GM21528 (cell line): ENCODE data around the gene ATXN3L.

ENCODE experiments used
- ATAC-seq: cut with Tn5 transposase; IDR thresholded peaks from one replicate; pipeline ENCODE4 v1.9.1; 2021; ENCODE audit warnings: mild to moderate bottlenecking, moderate library complexity; ENCODE audit not compliant: unreplicated experiment, low FRiP score

ATXN3L gene

DNA sequence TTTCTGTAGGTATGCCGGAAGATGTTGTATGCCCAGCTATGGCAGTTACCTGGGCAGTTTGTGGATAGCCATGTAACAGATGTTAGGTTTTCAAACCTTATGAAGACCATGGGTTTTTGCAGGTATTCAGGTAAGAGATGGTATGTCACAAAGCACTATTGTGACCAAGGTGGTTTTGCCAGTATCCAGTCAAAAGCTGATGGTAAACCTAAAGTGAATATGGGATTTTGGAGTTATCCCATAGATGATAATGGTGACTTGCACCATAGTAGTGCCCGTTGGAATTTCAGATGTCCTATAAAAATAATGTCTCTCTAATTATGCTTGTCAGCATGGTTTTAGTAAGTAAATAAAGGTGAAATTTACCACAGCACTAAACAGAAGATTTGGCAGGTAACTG is at the start of gene ATXN3L:
Gene ATXN3L (minus strand): TSS at position 101 of the 400 bp plus-strand sequence. CDS start 119 bp downstream, outside the sequence.
- ATAC-seq, result no peak

- ATAC-seq, result no peak
Observed at GRCh38 chrX:13369256-13370030, 49.6 kb upstream of the ATXN3L start.

DNA sequence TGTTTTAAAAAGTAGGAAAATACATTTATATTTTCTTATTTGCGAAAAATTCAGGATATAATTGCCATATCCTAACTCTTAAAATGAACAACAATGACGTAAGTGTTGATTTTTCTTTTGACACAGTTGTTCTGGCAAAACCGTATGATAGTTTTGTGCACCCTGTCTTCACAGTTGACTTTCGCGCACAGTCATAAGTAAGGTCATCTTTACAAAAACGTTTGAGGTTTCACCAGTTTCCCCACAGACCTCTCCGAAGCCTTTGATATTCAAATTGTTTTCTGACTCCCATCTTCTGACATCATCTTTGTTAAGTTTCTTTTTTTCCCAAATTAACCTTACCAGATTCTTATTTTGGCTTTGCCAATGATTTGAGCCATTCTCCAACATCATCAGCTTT is 48.1 kb upstream of the ATXN3L start:
- ATAC-seq, result no peak

DNA sequence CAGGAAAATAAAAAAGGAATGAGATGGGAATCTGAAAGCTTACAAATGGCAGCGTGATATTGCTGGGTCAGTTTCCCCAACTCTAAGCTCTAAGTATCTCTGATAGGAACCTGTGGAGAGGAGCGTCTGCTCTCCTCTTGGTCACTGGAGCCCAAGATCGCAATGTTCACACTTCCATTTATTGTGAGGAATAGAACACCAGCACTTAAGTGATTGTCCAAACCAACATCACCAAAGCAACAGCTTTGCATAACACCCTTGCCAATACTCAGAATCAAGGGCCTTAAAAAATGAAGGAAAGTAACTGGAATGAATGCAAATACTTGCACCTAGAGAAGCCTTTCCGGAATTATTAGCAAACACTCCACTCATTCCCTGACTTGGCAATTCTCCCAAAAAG is 46.8 kb upstream of the ATXN3L start:
- ATAC-seq, result no peak

DNA sequence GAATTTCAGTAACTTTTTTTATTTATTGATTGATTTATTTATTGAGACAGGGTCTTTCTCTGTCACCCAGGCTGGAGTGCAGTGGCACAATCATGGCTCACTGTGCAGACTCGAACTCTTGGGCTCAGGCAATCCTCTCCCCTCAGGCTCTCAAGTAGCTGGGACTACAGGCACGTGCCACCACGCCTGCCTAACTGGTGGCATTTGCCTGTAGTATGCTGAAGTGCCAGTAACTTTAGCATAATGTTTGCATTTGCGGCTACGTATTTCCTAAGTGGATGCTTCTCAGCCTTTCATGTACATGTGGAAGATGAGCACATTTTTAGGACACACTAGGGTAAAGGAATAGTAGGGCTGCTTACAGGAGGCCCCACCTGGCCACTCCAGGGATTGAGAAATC is 45.3 kb upstream of the ATXN3L start:
- no peak for ATAC-seq

- no peak for ATAC-seq
Observed at GRCh38 chrX:13364230-13364857, 44.5 kb upstream of the ATXN3L start.

GRCh38 chrX:13360146-13360545 is 40.3 kb upstream of the ATXN3L start:
- no peak for ATAC-seq

- no peak for ATAC-seq
Observed at GRCh38 chrX:13357925-13358324, 38.1 kb upstream of the ATXN3L start.

- no peak for ATAC-seq
Observed at GRCh38 chrX:13346646-13347045, 26.8 kb upstream of the ATXN3L start.

- no peak for ATAC-seq
Observed at GRCh38 chrX:13345438-13345837, 25.6 kb upstream of the ATXN3L start.

GRCh38 chrX:13345037-13345436 is 25.2 kb upstream of the ATXN3L start:
- no peak for ATAC-seq

GRCh38 chrX:13341491-13342101 is 21.7 kb upstream of the ATXN3L start:
- ATAC-seq, result no peak

DNA sequence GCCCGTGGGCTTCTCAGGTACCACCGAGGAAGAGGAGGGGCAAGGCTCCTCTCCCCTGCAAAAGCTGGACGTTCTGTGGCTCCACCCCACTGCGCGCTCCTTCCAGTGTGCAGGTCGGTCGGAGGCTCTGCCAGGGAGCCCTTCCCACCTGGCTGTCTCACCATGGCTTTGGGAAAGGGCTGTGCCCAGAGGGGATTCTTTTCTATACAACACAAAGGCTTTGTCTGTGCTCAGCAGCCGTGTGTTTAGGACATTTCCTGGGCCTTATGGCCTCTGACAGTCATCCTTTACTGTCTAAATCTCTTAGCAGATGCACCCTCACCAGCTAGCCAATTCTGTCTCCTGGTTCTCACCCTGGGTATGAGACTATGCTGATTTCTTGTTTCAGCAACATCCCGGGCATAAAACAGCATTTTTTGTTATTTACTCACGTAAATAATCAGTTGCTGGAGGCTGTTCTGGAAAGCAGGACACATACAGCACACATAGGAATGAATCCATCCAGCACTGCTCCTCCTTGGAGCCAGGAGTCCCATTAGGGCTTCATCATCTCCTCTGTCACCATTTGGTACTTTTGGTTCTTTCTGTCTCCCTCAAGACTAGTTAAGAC is 20.4 kb upstream of the ATXN3L start:
- no peak for ATAC-seq

DNA sequence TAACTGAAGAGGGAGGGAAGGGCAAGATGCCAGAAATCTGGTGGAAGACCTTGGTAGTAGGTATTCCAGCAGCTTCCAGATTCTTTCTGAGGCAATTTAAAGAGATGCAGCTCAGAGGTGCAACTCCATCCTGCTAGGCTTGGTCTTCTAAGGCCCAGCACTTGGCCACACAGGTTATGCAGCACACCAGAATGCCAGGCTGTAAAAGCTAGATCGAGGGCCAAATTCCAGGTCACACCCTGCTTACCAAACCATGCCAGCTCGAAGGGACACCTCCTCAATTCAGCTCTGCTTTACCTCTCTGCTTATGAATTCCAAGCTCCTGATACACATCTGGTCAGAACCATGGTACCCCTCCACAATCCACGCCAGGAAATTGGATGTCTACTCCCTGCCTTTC is 19.8 kb upstream of the ATXN3L start:
- ATAC-seq, result no peak

GRCh38 chrX:13338996-13339515 is 19.2 kb upstream of the ATXN3L start:
- ATAC-seq, result no peak

- no peak for ATAC-seq
Observed at GRCh38 chrX:13334491-13334890, 14.6 kb upstream of the ATXN3L start.

DNA sequence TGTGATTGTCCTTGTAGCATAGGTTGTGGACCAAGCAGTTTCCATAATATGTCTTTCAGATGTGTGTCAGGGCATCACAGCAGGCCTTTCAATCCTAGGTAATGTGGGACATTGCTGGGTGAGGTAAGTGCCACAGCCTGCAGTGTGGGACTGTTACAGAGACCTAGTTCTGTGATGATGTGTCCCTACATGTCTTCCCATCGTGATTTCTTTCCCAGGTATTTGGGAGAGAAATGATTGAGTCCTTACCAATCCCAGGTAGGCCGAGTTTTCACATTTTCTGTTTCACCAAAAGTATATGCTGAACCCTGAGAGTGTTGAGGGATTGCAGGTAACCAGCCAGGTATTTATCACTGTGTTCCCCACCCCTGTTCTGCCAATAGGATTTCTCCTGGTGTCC is 10.6 kb upstream of the ATXN3L start:
- ATAC-seq, result no peak

- ATAC-seq, result no peak
Observed at GRCh38 chrX:13327666-13328065, 7.8 kb upstream of the ATXN3L start.

GRCh38 chrX:13323241-13323640 is 3.4 kb upstream of the ATXN3L start:
- ATAC-seq, result no peak

DNA sequence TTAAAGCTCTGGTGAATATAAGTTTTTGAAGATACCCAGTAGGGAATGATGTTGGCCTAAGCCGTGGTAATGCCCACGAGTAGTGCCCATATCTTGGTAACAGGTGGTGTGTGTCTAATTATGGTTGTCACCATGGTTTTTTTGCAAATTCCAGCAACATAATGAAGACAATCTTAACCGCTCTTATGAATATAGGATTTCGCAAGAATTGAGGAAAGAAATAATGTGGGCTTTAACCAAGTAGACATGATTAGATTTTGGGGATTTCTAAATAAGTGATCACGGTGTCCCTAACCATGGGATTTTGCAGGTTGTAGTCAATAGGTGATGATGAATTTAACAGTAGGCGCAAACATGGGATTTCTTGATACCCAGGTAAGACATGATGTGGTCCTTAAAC is 2.5 kb downstream of the ATXN3L start:
- ATAC-seq, result no peak

- ATAC-seq, result no peak
Observed at GRCh38 chrX:13311560-13311959, 8.3 kb downstream of the ATXN3L start.
